GM21360 (cell line): ENCODE measurements around the gene SLC9C1.

Source experiments
- ATAC-seq: cut with Tn5 transposase; IDR thresholded peaks from one replicate; pipeline ENCODE4 v1.9.1; 2021; ENCODE audit warnings: mild to moderate bottlenecking, moderate library complexity; ENCODE audit not compliant: unreplicated experiment

SLC9C1 gene

GRCh38 chr3:112132975-112133448 is 161.0 kb downstream of the SLC9C1 start, which contains the start of gene GCSAM:
TSS of gene GCSAM (minus strand) at chr3:112133248. CDS start at chr3:112133120, 128 bp downstream.
- ATAC-seq, result peak; percentile 60

GRCh38 chr3:112132554-112132953 is 161.5 kb downstream of the SLC9C1 start:
- ATAC-seq, result no peak

- ATAC-seq, result no peak
These were observed 161.9 kb downstream of the SLC9C1 start for GRCh38 chr3:112132088-112132487.

- ATAC-seq, result no peak
These were observed 162.9 kb downstream of the SLC9C1 start for GRCh38 chr3:112131111-112131510.

GRCh38 chr3:112130638-112130993 is 163.4 kb downstream of the SLC9C1 start:
- ATAC-seq, result no peak

GRCh38 chr3:112129925-112130637 is 163.9 kb downstream of the SLC9C1 start:
- ATAC-seq, result no peak

GRCh38 chr3:112128843-112129727 is 164.9 kb downstream of the SLC9C1 start:
- peak; percentile 33 for ATAC-seq

- ATAC-seq, result no peak
These were observed 166.2 kb downstream of the SLC9C1 start for GRCh38 chr3:112127522-112128494.

GRCh38 chr3:112126511-112126911 is 167.5 kb downstream of the SLC9C1 start:
- no peak for ATAC-seq

- no peak for ATAC-seq
These were observed 169.0 kb downstream of the SLC9C1 start for GRCh38 chr3:112124907-112125607.

- no peak for ATAC-seq
These were observed 170.5 kb downstream of the SLC9C1 start for GRCh38 chr3:112123548-112123947.

- no peak for ATAC-seq
These were observed 171.1 kb downstream of the SLC9C1 start for GRCh38 chr3:112122870-112123269.

GRCh38 chr3:112121577-112122547 is 172.2 kb downstream of the SLC9C1 start:
- ATAC-seq, result no peak

GRCh38 chr3:112119962-112120836 is 173.8 kb downstream of the SLC9C1 start:
- ATAC-seq, result no peak

- no peak for ATAC-seq
These were observed 176.0 kb downstream of the SLC9C1 start for GRCh38 chr3:112117841-112118571.

GRCh38 chr3:112117415-112117814 is 176.6 kb downstream of the SLC9C1 start:
- ATAC-seq, result no peak

GRCh38 chr3:112116748-112117186 is 177.2 kb downstream of the SLC9C1 start:
- no peak for ATAC-seq
